Psoas muscle (tissue), 8 donors: ENCODE results near the gene LCORL. TPM values are rescaled to one million over a fixed set of nuclear protein-coding genes. Genes with fewer than 3 reads are reported as not detected.

Experiments used
- ATAC-seq, 4 donors: fragments of 200-7000 bp; cut with Tn5 transposase; one replicate each; pipeline ENCODE4 v1.9.1; 2020; ENCODE audit warnings: moderate library complexity in 3 of 4, mild to moderate bottlenecking in 2 of 4
- DNase-seq, 2 donors: peaks; one replicate each; pipeline ENCODE4 v3.0.0-alpha.2; 2020
- H3K27ac ChIP-seq: fragments of 200-600 bp; one replicate; pipeline ENCODE4 v1.8.0; 2022
- H3K27me3 ChIP-seq, 3 donors: fragments of 200-600 bp in 1 of 3; one replicate each; pipeline versions ENCODE4 v1.6.1 to v1.8.0; 2013 to 2022; ENCODE audit warnings: low read length in 2 of 3, mild to moderate bottlenecking in 2 of 3, moderate library complexity in 1 of 3; ENCODE audit not compliant: insufficient read depth in 3 of 3
- H3K36me3 ChIP-seq, 2 donors: fragments of 200-600 bp in 1 of 2; one replicate each; pipeline versions ENCODE4 v1.6.1 to v1.8.0; 2013 to 2022; ENCODE audit warnings: low read depth in 1 of 2, mild to moderate bottlenecking in 1 of 2, moderate library complexity in 1 of 2; ENCODE audit not compliant: insufficient read depth in 1 of 2
- H3K4me1 ChIP-seq: fragments of 200-600 bp; one replicate; pipeline ENCODE4 v1.8.0; 2022
- H3K4me3 ChIP-seq: fragments of 200-600 bp; one replicate; pipeline ENCODE4 v1.8.0; 2022; ENCODE audit warnings: mild to moderate bottlenecking
- H3K9me3 ChIP-seq: fragments of 200-600 bp; one replicate; pipeline ENCODE4 v1.8.0; 2022
- WGBS, 3 donors: extraction: QIAGEN DNeasy Blood & Tissue Kit; methylation state at CpG; one replicate each; pipeline versions ENCODE4 v1.1.6 to v1.1.7; 2013; 5-methylcytosine and 5-hydroxymethylcytosine counted together
- intact Hi-C, 2 donors: fragments of 100-400 bp; cut with DNase I; formaldehyde crosslinking; loops; one replicate each; pipeline versions ENCODE4 v1.11.0 to v1.14.2; 2022
- polyA plus RNA-seq, 3 donors: library from polyadenylated mRNA; stranded (reverse); fragments of 200-250 nt; gene quantifications; one replicate each; pipeline ENCODE4 v1.2.3, GENCODE V29; 2013
- total RNA-seq, 4 donors: library from RNA; stranded (reverse); fragmentation: NEBNext Ultra II Directional in 2 of 4; extraction: Animal tissue kit (Norgen Biotek cat#: 25700) in 2 of 4; gene quantifications; one replicate each; pipeline versions ENCODE4 v1.2.1 to v1.2.4, GENCODE V29; 2021 to 2023
- TF ChIP-seq, protein P1 (sequence below): fragments of 200-600 bp; IDR thresholded peaks from one replicate; pipeline ENCODE4 v1.8.0; 2022; ENCODE audit warnings: antibody characterized with exemption
- donor health status: healthy with polysubstance abuse.
- donor health status: DM: no; HTN: no; CAD: no; lungs with moderate emphysema.
- donor health status: Bipolar disorder and iron deficiency.
- donor health status: healthy.
- donor health status: DM: yes; HTN: yes; CAD: no.
- donor health status: DM: no; HTN: no; CAD: no.
- donor health status: DM: no; HTN: no; CAD: no.
- donor health status: DM: yes; HTN: yes; CAD: no.

Gene LCORL
- total and polyA plus RNA-seq, 7 donors = 2.1 to 7.5 (median 5.3) TPM

DNA sequence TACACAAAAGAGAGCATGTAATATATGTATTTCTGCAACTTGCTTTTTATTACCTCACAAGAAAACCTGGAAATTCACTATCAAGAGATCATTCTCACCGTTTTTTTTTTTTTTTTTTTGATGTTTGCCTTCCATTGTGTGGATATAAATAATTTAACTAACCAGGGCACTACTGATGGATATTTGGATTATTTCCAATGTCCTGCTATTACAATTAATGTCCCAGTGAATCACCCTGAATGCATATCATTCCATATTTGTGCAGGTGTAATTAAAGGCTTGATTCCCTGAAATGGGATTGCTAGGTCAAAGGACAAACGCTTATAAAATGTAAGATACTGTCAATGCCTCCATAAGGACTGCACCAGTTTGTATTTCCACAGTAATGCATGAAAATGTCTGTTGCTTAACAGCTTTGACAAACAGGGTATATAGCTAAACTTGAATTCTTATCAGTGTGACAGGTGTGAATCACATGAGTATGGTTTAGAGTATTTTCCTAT, 123.0 kb downstream of the LCORL start:
- no peak overlapping the region for H3K4me3 ChIP-seq
- H3K36me3 ChIP-seq = no peaks in the 10 kb centered on the region
- ATAC-seq (no peak), DNase-seq (no peak)
- TF ChIP-seq, protein P1, sequence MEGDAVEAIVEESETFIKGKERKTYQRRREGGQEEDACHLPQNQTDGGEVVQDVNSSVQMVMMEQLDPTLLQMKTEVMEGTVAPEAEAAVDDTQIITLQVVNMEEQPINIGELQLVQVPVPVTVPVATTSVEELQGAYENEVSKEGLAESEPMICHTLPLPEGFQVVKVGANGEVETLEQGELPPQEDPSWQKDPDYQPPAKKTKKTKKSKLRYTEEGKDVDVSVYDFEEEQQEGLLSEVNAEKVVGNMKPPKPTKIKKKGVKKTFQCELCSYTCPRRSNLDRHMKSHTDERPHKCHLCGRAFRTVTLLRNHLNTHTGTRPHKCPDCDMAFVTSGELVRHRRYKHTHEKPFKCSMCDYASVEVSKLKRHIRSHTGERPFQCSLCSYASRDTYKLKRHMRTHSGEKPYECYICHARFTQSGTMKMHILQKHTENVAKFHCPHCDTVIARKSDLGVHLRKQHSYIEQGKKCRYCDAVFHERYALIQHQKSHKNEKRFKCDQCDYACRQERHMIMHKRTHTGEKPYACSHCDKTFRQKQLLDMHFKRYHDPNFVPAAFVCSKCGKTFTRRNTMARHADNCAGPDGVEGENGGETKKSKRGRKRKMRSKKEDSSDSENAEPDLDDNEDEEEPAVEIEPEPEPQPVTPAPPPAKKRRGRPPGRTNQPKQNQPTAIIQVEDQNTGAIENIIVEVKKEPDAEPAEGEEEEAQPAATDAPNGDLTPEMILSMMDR = no peak
- intact Hi-C loops = no loop called here
- WGBS, 3 donors = 64 to 69% (median 69%) methylated on average over 2 of the region's 2 CpGs
- H3K27me3 ChIP-seq = no peaks in the 10 kb centered on the region
- no peaks in the 10 kb centered on the region for H3K4me1 ChIP-seq
- H3K27ac ChIP-seq = no peak overlapping the region
- no peaks in the 10 kb centered on the region for H3K9me3 ChIP-seq

DNA sequence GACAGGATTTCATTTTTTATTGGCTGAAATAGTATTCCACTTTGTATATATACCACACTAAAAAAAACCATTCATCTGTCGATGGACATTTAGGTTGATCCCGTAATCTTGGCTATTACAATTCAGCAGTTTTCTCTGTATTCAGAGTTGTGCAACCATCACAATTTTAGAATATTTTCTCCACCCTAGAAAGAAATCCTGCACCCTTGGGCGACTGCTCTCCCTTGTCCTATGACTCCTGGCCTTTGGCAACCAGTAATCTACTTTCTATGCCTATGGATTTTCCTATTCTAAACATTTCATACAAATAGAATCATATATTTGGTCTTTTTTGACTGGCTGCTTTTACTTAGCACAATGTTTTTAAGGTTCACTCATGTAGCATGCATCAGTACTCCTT, 126.1 kb downstream of the LCORL start:
- H3K9me3 ChIP-seq = no peaks in the 10 kb centered on the region
- no peak for DNase-seq
- intact Hi-C loops = no loop called here
- H3K4me3 ChIP-seq = no peak overlapping the region
- H3K4me1 ChIP-seq = no peaks in the 10 kb centered on the region
- H3K27ac ChIP-seq = no peak overlapping the region
- 96 to 100% (median 97%) methylated on average over 3 of the region's 3 CpGs for WGBS, 3 donors
- no peak for ATAC-seq
- H3K27me3 ChIP-seq = no peaks in the 10 kb centered on the region
- no peaks in the 10 kb centered on the region for H3K36me3 ChIP-seq
- TF ChIP-seq, protein P1 = no peak

DNA sequence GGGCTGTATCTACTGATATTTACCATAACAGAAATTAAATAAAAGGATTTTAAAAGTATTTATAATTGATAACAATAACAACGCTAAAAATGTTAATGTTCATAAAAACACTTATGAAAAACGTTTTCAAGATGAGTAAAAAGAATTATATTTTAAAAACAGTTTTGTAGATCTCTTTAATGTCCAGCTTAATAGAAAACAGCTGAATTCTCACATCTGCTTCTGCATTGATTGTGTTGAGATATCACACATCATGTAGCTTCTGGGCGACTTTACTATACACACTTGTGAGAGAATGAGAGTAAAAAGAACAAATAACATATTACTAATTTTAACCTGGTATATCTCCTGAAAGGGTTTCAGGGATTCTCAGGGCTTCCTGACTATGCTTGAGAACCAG, 127.1 kb downstream of the LCORL start:
- H3K36me3 ChIP-seq = no peaks in the 10 kb centered on the region
- 87 to 89% (median 89%) methylated on average over 3 of the region's 3 CpGs for WGBS, 3 donors
- no peaks in the 10 kb centered on the region for H3K9me3 ChIP-seq
- H3K4me1 ChIP-seq = no peaks in the 10 kb centered on the region
- TF ChIP-seq, protein P1 = no peak
- intact Hi-C loops = no loop called here
- H3K27me3 ChIP-seq = no peaks in the 10 kb centered on the region
- no peak overlapping the region for H3K27ac ChIP-seq
- DNase-seq = no peak
- no peak overlapping the region for H3K4me3 ChIP-seq
- ATAC-seq = no peak

DNA sequence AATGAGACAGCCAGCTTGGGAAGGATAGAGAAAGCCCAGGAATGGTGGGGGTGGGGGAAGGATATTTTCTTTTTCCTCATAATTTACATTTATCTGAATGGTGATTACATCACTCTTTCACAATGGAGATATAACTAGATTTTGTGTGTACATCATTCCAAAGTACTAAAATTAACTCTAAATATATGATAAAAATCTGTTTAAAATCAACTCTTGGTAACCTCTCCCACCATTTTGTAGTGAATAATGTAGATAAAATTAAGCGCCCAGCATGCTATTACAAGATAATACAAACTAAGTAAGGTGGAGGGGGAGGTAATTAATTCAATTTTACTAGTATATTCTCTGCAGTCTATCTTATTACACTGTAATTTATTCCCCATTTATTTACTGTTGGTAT, 131.9 kb downstream of the LCORL start:
- Histone ChIP-seq H3K4me3 (no peak overlapping the region), H3K27ac (no peak overlapping the region), H3K9me3 (no peaks in the 10 kb centered on the region), H3K36me3 (peaks cover 0 to 2% of the 10 kb centered on the region in 2 donors), H3K4me1 (no peaks in the 10 kb centered on the region), H3K27me3 (no peaks in the 10 kb centered on the region)
- DNase-seq = no peak
- intact Hi-C loops = no loop called here
- TF ChIP-seq, protein P1 = no peak
- ATAC-seq = no peak
- 97 to 100% (median 100%) methylated on average over 1 of the region's 1 CpG for WGBS, 3 donors

DNA sequence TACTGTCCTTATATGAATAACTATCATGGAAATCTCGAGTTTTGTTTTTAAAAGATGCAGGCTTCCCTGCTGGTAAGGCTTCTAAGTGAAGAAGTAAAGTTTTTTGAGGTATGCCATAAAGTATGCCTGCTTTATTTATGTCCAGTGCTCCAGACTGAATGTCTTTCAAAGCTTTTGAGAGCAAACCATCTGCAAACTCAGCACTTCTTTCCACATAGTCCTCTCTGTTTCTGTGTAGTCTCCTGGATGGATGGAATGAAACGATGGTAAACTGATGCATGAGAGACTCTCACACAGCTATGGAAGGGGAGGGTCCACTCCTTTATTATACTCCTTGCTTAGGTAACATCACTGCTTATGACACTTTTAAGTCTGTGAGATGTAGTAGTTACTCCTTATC, 137.0 kb downstream of the LCORL start:
- Histone ChIP-seq H3K27me3 (no peaks in the 10 kb centered on the region), H3K9me3 (no peaks in the 10 kb centered on the region), H3K27ac (no peak overlapping the region), H3K36me3 (peaks cover 0 to 12% of the 10 kb centered on the region in 2 donors), H3K4me3 (no peak overlapping the region), H3K4me1 (no peaks in the 10 kb centered on the region)
- intact Hi-C loops = no loop called here
- 97 to 99% (median 97%) methylated on average over 2 of the region's 2 CpGs for WGBS, 3 donors
- ATAC-seq (no peak), DNase-seq (no peak)
- TF ChIP-seq, protein P1 = no peak
